ENCODE measurements around the gene ENC1. TPM values are rescaled to one million over a fixed set of nuclear protein-coding genes. Genes with fewer than 3 reads are reported as not detected.

The ENC1 gene
- total RNA-seq, 1 donor from 2014 or later: 2.7 TPM

DNA sequence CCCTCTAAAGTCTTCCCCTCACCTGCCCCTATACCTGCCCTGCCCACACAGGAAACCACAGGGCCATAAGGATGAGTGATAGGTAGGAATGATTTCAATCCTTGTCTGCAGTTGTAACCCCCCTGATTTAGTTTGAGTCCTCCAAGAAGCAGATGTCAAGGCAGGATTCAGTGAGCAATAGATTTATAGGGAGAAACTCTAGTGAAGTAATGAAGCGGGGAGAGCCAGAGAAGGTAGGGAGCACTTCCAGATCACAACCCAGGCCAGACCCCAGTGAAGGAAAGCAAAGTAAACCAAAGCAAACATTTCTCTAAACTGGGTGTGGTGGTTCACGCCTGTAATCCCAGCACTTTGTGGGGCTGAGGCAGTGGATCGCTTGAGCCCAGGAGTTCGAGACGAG, 22.4 kb downstream of the ENC1 start:
- ATAC-seq: no peak
- intact Hi-C loops (cut with micrococcal nuclease): no loop called here
- DNase-seq: no peak

DNA sequence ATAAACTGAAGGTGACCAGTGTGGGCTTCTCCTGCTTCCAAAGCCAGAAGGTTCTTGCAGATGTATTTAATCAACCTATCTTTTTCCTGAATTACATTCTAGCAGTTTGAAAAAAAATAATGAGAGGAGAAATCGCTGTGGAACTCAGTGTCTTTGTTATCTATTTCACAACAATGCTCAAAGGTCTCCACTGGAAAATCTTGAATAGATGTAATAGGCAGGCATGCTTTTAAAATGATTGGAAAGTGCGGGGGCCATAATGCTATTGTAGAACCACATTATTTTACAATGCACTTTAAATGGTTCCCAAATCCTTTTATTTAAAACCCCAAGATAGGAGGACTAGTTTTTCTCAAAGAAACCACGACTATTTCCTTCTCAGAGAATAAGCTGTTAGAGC, 23.3 kb downstream of the ENC1 start:
- no peak for DNase-seq
- intact Hi-C loops (cut with micrococcal nuclease): no loop called here
- no peak for ATAC-seq

DNA sequence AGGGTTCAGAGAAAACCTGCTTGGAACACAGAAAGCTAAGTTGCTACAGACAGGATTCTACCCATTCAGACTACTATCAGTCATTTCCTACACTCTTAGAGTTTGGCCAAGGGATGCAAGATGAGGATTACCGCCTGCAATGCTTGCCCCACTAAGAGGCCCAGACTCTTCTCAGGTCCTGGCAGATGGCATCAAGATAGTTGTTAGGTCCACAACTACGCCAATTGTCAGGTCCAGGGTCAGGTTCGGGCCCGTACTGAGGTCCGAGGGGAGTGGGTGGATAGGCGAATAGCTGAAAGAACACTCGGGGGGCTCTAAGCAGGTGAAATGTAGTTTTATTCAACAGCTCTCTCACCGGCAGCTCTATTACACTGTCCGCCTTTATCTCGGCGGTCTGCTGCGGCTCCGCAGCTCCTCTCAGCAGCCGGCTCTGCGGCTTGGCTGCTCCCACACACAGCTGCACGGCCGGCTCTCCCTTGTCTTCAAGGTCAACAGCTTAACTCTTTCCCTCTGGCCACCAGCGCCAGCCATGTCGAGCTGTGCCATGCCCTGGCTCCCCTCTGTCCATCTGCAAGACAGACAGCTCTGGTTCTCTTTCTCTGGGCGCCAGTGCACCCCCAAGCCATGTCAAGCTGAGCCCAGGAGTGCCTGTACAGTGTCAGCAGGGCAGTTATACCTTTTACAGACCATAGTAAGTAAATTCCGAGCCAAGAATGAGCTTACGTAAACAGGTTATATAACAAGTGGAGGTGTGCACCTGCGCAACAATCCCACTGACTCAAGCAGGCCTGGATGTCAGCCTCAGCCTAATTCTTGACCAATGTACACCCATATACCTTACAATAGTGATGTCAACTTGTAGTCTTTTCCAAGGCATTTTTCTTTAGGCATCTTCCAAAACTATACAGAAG, 24.0 kb downstream of the ENC1 start:
- no peak for ATAC-seq
- intact Hi-C loops (cut with micrococcal nuclease): no loop called here
- no peak for DNase-seq

DNA sequence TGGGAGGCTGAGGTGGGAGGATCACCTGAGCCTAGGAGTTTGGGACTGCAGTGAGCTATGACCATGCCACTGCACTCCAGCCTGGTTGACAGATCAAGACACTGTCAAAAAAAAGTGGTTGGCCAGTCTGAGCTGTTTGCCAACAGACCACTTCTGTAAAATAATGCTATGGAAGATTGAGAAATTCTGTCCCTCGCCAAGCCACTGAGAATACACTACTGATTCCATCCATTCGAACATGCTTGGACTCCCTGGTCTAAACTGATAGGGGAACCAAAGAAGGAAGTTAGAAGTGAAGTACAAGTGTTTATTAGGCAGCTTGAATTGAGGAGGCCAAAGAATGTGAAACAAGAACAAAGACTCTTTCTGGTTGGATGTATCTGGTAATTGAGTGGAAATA, 27.2 kb downstream of the ENC1 start:
- ATAC-seq: no peak

DNA sequence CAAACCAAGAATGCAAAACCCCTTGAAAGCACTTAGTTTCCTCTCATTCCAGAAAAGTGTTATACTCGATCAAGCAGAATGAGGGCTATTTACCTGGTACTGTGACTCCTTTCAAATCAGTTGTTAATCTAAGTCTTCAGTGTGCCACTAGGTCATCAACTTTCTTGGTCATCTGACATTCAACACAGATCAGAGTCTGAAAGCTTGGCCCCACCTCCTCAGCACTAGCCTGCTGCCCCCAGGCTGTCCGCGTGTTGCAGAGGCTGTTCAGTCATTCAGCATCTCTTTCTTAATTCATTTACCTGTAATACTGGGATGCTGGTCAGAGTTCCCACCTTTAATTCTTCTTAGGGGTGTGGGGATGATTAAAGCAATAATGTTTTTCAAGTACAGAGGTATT, 28.5 kb downstream of the ENC1 start:
- DNase-seq: no peak
- no peak for ATAC-seq
- intact Hi-C loops (cut with micrococcal nuclease): no loop called here

More for the DNA sequence above, 27.2 kb downstream of the ENC1 start:
- intact Hi-C loops (cut with micrococcal nuclease): no loop called here
- DNase-seq: no peak

DNA sequence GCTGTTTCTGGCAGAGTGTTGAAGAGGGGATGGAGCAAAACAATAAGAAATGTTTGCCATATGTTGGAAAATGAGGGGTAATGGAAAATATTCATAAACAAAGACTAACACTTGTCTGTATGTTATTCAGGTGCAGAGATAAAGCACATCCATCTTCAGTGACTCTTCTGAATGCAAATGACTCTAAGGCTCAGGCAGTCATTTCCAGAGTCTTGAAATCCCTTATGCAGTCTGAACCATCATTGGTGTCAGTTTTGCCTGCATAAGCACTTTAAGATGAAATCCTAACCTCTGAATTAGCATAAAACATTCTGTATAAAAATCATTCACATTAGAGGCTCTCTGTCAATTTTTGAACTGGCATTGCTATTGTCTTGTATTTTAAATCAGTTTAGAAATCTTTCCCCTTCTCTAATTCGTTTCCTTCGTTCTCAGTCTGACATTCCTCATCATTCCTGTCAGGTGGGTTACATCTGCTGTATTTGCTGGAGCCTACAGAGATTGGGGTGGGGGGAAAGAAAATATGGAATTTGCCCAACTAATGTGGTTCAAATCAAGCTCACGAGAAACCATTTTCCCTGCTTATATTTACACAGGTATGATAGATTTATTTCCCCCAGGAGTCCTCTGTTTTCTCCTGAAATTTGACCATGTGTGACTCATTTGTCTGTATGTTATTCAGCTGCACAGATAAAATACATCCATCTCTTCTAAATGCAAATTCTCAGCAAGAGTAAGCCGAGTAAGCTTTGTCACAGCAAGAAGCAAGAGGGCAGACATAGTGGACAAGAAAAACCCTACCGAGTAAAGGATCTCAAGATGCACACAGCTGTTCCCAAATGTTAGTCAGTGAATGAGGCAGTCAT, 31.6 kb downstream of the ENC1 start:
- ATAC-seq (no peak), DNase-seq (no peak)
- intact Hi-C loops (cut with micrococcal nuclease): no loop called here

DNA sequence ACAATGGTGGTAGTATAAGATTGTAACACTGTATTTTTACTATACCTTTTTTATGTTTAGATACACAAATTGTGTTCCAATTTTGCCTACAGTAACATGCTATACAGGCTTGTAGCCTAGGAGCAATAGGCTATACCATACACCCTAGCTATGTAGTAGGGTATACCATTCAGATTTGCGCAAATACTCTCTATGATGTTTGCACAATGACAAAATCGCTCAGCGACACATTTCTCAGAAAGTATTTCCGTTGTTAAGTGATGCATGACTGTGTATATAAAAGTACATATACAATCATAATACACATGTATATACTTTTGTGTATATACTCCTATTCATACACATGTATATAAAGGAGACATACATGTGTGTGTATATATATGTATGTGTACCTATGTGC, 34.8 kb downstream of the ENC1 start:
- ATAC-seq (no peak), DNase-seq (no peak)

DNA sequence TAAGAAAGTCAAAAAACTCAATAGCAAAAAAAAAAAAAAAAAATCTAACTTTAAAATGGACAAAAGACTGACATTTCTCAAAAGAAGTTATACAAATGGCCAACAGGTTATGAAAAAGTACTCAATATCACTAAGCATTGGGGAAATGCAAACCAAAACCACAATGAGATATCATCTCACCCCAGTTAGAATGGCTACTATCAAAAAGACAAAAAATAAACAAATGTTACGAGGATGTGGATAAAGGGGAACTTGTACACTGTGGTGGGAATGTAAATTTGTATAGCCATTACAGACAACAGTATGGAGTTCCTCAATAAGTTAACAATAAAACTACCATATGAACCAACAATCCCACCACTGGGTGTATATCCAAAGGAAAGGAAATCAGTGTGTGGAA, 37.2 kb downstream of the ENC1 start:
- intact Hi-C loops (cut with micrococcal nuclease): no loop called here
- DNase-seq (no peak), ATAC-seq (no peak)

More for the DNA sequence above, 34.8 kb downstream of the ENC1 start:
- intact Hi-C loops (cut with micrococcal nuclease): no loop called here

DNA sequence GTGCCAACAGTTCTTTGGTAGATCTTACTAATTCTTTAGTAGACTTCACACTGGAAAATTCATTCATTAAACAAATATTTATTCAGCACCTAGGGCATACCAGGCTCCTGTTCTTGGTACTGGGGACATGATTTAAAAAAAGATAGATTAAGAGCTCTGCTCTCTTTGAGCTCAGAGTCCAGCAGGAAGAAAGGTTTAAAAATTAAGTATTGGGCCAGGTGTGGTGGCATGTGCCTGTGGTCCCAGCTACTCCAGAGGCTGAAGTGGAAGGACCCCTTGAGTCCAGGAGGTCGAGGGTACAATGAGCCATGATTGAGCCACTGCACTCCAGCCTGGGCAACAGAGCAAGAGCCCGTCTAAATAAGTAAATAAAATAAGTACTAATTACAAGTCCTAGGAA, 41.4 kb downstream of the ENC1 start:
- ATAC-seq: no peak
- no peak for DNase-seq
- intact Hi-C loops (cut with micrococcal nuclease): no loop called here

DNA sequence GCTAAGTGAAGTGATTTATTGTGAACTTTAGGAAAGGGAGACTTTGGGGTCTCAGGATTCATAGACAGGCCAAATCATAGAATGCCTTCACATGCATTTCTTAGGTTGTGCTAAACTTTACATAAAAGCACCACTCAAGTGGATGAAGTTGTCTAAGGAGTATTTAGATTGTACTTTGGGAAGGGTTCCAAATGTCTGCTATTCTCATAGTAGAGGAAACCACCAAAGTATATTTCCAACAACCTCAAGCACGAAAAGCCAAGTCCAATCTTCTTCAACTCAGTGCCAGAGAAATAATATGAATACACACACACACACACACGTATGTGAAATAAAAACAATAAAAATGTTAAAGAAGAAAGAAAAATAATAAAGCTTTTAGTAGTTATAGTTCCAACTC, 41.8 kb downstream of the ENC1 start:
- intact Hi-C loops (cut with micrococcal nuclease): no loop called here

DNA sequence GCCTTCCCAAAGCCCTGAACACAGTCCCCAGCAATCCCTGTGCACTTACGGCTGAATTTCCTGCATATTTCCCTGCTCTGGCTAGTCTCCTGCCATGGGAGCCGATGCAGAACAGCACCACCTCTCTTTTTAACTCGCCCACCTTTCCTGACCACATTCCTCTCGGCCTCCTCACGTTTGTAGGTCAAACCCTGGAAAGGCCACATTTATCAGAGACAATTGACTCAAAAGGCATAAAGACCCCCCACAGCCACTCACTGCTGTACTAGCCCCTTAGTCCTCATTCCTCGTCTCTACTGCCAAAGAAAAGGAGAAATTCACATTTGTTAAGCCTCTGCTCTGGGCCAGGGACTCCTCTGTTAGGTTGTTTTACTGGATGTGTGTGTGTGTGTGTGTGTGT, 43.6 kb downstream of the ENC1 start:
- DNase-seq (no peak), ATAC-seq (no peak)
- intact Hi-C loops (cut with micrococcal nuclease): no loop called here

More for the DNA sequence above, 41.8 kb downstream of the ENC1 start:
- DNase-seq (no peak), ATAC-seq (no peak)

DNA sequence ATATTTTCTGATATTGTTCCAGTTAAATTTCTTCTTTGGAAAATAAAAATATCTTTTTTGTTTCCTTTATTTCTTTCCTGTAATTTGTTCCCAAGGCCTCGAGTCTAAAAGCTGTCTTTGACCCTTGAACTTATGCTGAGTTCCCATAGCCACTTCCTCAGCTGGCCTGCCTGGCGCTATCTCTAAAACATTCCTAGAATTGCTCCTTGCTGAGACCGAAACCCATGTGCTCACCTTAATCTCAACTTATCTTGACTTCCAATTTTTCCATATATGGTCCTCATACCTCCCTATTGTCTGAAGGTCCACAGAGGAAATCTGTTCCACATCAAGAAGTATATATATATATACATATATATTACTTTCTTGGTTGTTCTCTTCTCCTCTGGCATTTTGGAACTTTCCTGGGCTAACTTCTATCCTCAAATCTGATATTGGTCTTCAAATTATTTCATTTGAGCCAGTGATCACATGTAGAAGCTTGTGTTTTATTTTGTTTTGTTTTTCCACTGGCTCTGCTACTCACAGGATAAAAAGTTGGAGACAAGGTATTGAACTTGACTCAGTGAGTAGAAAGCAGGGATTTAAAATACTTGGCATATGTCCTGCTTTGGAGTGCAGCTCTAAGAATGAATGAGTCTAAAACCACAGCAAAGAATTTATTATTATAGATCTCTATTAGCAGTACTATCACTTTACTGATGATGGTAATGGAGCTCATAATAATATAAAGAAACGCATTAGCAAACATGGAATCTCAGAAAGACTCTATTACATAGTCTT, 45.2 kb downstream of the ENC1 start:
- ATAC-seq (no peak), DNase-seq (no peak)
- intact Hi-C loops (cut with micrococcal nuclease): no loop called here

DNA sequence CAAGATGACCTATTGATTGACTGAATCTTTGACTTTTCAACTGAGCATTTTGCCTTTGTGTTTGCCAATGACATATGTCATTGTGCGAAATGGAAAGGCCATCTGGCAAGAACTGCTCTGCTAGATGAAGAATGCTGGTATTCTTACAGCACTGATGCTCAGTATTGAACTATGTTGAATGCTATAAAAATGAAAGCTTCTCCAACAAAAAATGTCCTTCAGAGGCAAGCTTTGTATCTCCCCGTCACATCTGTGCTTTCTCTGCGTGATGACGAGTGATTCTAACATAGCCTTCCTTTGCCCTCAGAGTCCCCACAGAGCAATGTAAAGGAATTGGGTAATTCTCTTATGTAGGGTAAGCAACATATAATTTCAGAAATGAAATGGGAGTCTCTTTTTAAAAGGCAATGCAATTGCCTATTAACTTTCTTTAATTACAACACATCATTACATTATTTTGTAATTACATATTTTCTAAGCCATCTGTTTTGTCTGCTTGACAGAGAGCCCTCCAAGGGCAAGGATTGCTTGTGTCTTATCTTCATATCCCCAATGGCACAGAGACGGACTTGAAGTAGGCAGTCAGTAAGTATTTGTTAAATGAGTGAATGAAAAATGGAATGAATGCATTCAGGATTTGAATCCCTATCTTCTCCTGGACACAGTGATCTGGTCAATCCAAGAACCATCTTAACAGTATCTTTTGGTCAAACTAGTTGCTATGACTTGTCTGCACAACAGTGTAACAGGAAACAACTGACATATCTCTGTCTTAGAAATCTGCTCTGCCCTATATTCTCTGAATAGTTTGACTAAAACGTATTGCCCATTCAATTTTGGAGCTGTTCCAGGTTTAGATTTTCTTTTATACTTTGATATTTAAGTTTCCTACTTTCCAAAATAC, 46.1 kb downstream of the ENC1 start:
- DNase-seq (no peak), ATAC-seq (no peak)
- intact Hi-C loops (cut with micrococcal nuclease): no loop called here

DNA sequence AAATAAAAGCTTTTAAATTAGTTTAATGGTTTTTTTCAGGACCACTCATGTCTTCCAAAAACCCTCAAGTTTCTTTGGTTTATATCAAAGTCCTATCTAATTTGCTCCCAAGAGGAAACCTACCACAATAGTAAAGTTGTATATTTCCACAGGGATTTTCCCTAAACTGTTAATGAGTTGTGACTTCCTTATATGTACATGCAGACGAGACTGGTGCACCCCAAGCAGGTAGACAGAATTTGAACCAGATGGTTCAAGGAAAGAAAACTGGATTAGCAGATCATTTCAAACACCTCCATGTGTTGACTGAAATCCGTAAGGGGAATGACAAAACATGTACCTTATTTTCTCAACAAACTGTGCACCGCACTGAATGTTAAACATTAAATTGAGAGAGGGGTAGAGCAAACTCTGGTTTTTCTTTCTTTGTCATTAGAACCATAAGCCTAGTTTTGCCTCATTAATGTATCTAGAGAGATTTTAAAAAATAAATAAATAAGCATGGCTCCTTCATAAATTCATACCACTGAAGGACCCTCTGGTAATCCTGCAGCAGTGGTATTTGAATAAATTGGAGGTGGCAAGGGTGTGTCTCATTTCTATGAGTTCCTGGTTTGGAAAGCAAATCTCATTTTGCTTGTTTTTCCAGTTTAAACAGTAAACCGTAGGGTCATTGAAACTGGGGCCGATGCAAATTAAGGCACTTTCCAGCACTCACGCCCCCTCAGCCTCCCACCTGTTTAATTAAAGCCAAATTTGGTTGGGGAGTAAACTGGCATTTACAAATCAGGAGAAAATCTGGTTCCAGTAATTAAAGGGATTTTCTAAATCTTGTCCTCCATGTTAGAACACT, 51.1 kb downstream of the ENC1 start:
- ATAC-seq: no peak
- intact Hi-C loops (cut with micrococcal nuclease): no loop called here
- DNase-seq: no peak

DNA sequence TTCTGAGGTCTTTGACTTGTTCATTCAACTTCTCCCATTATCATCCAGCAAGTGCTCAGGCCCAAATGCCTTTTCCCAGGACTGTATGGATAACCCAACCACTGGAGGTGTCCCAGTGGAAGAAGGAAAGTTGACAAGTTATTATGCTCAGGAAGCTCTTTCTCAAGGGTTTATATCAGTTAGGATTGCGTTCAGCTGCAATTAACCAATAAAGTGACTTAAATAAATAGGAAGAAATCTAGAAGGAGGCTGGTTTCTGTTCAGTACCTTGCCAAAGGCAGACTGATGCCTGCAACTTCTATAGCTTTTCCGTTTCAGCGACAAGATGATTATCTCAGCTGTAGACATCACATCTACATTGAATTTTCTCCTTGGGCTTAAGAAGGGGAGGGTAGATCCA, 52.1 kb downstream of the ENC1 start:
- DNase-seq (no peak), ATAC-seq (no peak)
- intact Hi-C loops (cut with micrococcal nuclease): no loop called here

DNA sequence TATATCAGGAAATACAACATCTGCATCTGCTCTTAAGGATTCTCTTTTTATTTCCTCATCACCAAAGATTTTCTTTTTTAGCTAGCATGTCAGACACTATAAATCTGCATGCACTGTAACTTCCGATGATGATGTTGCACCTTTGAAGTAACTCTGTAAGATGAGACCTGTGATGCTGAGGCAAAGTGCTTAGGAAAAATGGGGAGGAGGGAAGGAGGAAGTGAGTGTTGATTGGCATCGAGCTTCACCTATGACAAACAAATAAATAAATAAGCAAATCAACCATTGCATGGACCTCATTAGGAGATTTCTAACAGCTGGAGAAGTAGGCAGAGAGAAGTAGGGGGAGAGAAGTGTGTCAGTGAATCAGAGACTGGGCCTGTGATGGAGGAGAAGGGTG, 52.6 kb downstream of the ENC1 start:
- intact Hi-C loops (cut with micrococcal nuclease): no loop called here
- DNase-seq (no peak), ATAC-seq (no peak)

DNA sequence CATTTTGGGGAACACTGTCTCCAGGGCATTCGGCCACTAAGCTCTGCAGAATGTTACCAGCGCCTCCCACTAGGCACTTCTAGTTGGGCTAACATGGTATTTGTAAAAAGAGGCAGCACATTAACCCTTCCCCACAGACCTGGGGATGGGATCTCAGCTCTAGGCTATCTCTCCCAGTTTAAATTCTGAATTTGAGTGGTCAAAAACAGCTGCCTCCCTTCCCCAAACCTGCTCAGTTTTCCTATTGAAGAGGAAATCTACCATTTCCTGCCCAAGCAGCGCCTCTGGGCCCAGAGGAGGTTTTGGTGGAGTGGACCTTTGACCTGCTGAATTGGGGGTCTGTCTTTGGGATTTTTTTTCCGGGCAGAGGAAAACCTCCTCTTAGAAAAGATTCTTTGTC, 53.2 kb downstream of the ENC1 start:
- intact Hi-C loops (cut with micrococcal nuclease): no loop called here
- ATAC-seq (no peak), DNase-seq (no peak)

DNA sequence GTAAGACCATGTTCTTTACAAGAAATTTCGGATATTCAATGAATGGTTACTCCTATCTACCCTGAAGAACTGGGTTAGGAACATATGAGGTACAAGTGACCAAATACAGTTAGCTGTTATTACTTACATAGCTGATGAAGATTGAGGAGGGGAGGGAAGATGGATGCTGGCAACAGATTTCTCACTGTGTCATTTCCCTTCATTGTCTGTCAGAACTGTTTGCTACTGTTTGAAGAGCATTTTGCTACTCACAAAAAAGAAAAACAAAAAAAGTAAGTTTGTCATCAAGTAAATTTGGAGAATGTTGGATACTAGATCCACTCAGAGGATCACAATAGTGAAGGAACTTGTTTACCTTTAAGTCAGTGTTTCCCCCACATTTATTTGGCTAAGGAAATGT, 53.7 kb downstream of the ENC1 start:
- DNase-seq (no peak), ATAC-seq (no peak)
- intact Hi-C loops (cut with micrococcal nuclease): no loop called here
